GM23338 (cell line): Measurements from ENCODE around the gene NFX1. TPM values are rescaled to one million over a fixed set of nuclear protein-coding genes. Genes with fewer than 3 reads are reported as not detected.
A peak's percentile ranks its signal among the peaks of the same experiment; 100 is the strongest.

Source experiments
- ATAC-seq: fragments of 200-7000 bp; cut with Tn5 transposase; 3 replicates; pipeline ENCODE4 v1.9.1; 2020
- DNase-seq: peaks from one replicate; pipeline ENCODE4 v3.0.0-alpha.2; 2015; ENCODE audit warnings: low spot score
- H2AFZ ChIP-seq: fragments of 200-600 bp; sonication (generic); 2 replicates; pipeline ENCODE4 v1.8.0; 2016; ENCODE audit warnings: antibody characterized with exemption, mild to moderate bottlenecking, moderate library complexity
- H3F3A ChIP-seq: fragments of 200-600 bp; sonication (generic); replicated peaks from 2 replicates; pipeline ENCODE4 v1.8.0; 2017; ENCODE audit warnings: antibody characterized with exemption, mixed run types, low read depth
- H3K27ac ChIP-seq: fragments of 200-600 bp; sonication (generic); 2 replicates; pipeline ENCODE4 v1.6.1; 2016; ENCODE audit warnings: low read depth
- H3K27me3 ChIP-seq: fragments of 200-600 bp; sonication (generic); 2 replicates; pipeline ENCODE4 v1.8.0; 2016; ENCODE audit warnings: mild to moderate bottlenecking, mixed run types, moderate library complexity; ENCODE audit not compliant: insufficient read depth
- H3K36me3 ChIP-seq: fragments of 200-600 bp; sonication (generic); 2 replicates; pipeline ENCODE4 v1.8.0; 2016; ENCODE audit warnings: mild to moderate bottlenecking; ENCODE audit not compliant: insufficient read depth
- H3K4me1 ChIP-seq: fragments of 200-600 bp; sonication (generic); 2 replicates; pipeline ENCODE4 v1.8.0; 2016; ENCODE audit warnings: mild to moderate bottlenecking, moderate library complexity; ENCODE audit not compliant: insufficient read depth
- H3K4me2 ChIP-seq: fragments of 200-600 bp; sonication (generic); 2 replicates; pipeline ENCODE4 v1.7.1; 2017; ENCODE audit warnings: mixed run types
- H3K4me3 ChIP-seq: fragments of 200-600 bp; sonication (generic); 2 replicates; pipeline ENCODE4 v1.6.1; 2016; ENCODE audit warnings: mixed run types
- H3K79me2 ChIP-seq: fragments of 200-600 bp; sonication (generic); replicated peaks from 2 replicates; pipeline ENCODE4 v1.8.0; 2017; ENCODE audit warnings: mild to moderate bottlenecking; ENCODE audit not compliant: insufficient read depth
- H3K9me2 ChIP-seq: fragments of 200-600 bp; sonication (generic); 2 replicates; pipeline ENCODE4 v1.8.0; 2017; ENCODE audit not compliant: insufficient read depth
- H4K20me1 ChIP-seq: fragments of 200-600 bp; sonication (generic); replicated peaks from 2 replicates; pipeline ENCODE4 v1.8.0; 2017; ENCODE audit warnings: mild to moderate bottlenecking; ENCODE audit not compliant: insufficient read depth
- H3K27ac Mint-ChIP-seq: 2 replicates; pipeline ENCODE4 v1.8.0; 2020; ENCODE audit warnings: inconsistent platforms, mild to moderate bottlenecking, moderate library complexity, mixed read lengths
- H3K27me3 Mint-ChIP-seq: 3 replicates; pipeline ENCODE4 v1.8.0; 2022; ENCODE audit warnings: low read depth, mild to moderate bottlenecking, moderate library complexity, mixed read lengths, inconsistent platforms; ENCODE audit not compliant: insufficient read depth, poor library complexity
- H3K36me3 Mint-ChIP-seq: 3 replicates; pipeline ENCODE4 v1.8.0; 2021; ENCODE audit warnings: low read depth, mild to moderate bottlenecking, inconsistent platforms, moderate library complexity, mixed read lengths
- H3K4me1 Mint-ChIP-seq: 3 replicates; pipeline ENCODE4 v1.8.0; 2020; ENCODE audit warnings: mild to moderate bottlenecking, inconsistent platforms, mixed read lengths
- H3K4me3 Mint-ChIP-seq: 3 replicates; pipeline ENCODE4 v1.8.0; 2021; ENCODE audit warnings: moderate library complexity, mild to moderate bottlenecking, inconsistent platforms, mixed read lengths
- H3K9me3 Mint-ChIP-seq: 3 replicates; pipeline ENCODE4 v1.8.0; 2020; ENCODE audit warnings: moderate library complexity, mild to moderate bottlenecking, inconsistent platforms, mixed read lengths
- CREB1 ChIP-seq: fragments of 250-450 bp; sonication (Bioruptor Pico); IDR thresholded peaks from 2 replicates; pipeline ENCODE4 v1.5.0; 2020; ENCODE audit warnings: low read depth, mild to moderate bottlenecking, moderate library complexity
- EZH2 ChIP-seq: fragments of 200-600 bp; sonication (generic); IDR thresholded peaks from one replicate; pipeline ENCODE4 v1.8.0; 2017; ENCODE audit warnings: antibody characterized with exemption, mild to moderate bottlenecking, low read depth; ENCODE audit not compliant: unreplicated experiment
- JUNB ChIP-seq: IDR thresholded peaks from one replicate; pipeline ENCODE4 v1.6.1; 2016; ENCODE audit warnings: antibody characterized with exemption; ENCODE audit not compliant: unreplicated experiment
- NANOG ChIP-seq: IDR thresholded peaks from 2 replicates; pipeline ENCODE4 v1.6.1; 2016; ENCODE audit warnings: antibody characterized with exemption, borderline replicate concordance
- POLR2AphosphoS5 ChIP-seq: IDR thresholded peaks from 2 replicates; pipeline ENCODE4 v1.6.1; 2016; ENCODE audit warnings: antibody characterized with exemption, low read depth
- ZNF331 ChIP-seq: fragments of 250-450 bp; sonication (Bioruptor Pico); IDR thresholded peaks from 2 replicates; pipeline ENCODE4 v1.5.0; 2020; ENCODE audit warnings: low read depth, mild to moderate bottlenecking, moderate library complexity
- polyA plus RNA-seq: library from polyadenylated mRNA; unstranded; fragments of >200 nt; fragmentation: Nextera tagmentation; extraction: Ambion mirVana; gene quantifications from 2 replicates; pipeline ENCODE4 v1.2.1, GENCODE V29; 2016
- total RNA-seq: library from RNA; depleted of rRNA; stranded (reverse); fragments of >200 nt; shearing (Covaris generic); gene quantifications from 2 replicates; pipeline ENCODE4 v1.2.3, GENCODE V29; 2014
- TF ChIP-seq, protein P1 (sequence below): IDR thresholded peaks from 2 replicates; pipeline ENCODE4 v1.6.1; 2016; ENCODE audit warnings: antibody characterized with exemption
- TF ChIP-seq, protein P2 (sequence below), 2 experiments: fragments of 200-600 bp in 1 of 2; sonication (generic) in 1 of 2; conservative IDR thresholded peaks; 2 replicates each; pipeline versions ENCODE4 v1.5.1 to v1.6.1; 2016 to 2017; ENCODE audit warnings: antibody characterized with exemption in 2 of 2, low read depth in 2 of 2, mild to moderate bottlenecking in 2 of 2, moderate library complexity in 1 of 2
- TF ChIP-seq, protein P3 (sequence below): IDR thresholded peaks from one replicate; pipeline ENCODE4 v1.6.1; 2018; ENCODE audit warnings: antibody characterized with exemption; ENCODE audit not compliant: unreplicated experiment

The NFX1 gene
- total and polyA plus RNA-seq, 2 experiments from 2014 or later = 13.9 to 26.1 TPM

DNA sequence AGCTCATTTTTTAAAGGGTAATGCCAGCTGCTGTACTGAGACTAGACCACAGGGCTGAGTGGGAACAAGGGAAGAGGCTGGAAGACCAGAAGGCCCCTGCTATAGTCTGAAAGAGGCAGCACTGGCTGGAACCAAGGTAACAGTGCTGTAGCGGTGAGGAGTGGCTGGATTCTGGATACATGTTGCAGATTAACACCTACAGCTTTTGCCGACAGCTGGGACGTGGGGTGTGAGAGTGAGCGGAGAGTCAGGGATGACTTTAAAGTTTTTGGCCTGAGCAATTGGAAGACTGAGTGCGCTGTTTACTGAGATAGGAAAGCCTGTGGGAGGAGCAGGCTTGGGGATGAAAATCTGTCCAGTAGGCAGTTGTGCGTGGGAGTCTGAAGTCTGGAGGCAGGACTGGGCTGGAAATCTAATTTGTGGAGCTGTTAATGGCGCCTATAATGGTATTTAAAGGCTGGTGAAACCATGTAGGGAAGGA, 85.6 kb downstream of the NFX1 start (continued):
- TF ChIP-seq, protein P1, sequence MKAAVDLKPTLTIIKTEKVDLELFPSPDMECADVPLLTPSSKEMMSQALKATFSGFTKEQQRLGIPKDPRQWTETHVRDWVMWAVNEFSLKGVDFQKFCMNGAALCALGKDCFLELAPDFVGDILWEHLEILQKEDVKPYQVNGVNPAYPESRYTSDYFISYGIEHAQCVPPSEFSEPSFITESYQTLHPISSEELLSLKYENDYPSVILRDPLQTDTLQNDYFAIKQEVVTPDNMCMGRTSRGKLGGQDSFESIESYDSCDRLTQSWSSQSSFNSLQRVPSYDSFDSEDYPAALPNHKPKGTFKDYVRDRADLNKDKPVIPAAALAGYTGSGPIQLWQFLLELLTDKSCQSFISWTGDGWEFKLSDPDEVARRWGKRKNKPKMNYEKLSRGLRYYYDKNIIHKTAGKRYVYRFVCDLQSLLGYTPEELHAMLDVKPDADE = no peak
- TF ChIP-seq ZNF331 = no peak

DNA sequence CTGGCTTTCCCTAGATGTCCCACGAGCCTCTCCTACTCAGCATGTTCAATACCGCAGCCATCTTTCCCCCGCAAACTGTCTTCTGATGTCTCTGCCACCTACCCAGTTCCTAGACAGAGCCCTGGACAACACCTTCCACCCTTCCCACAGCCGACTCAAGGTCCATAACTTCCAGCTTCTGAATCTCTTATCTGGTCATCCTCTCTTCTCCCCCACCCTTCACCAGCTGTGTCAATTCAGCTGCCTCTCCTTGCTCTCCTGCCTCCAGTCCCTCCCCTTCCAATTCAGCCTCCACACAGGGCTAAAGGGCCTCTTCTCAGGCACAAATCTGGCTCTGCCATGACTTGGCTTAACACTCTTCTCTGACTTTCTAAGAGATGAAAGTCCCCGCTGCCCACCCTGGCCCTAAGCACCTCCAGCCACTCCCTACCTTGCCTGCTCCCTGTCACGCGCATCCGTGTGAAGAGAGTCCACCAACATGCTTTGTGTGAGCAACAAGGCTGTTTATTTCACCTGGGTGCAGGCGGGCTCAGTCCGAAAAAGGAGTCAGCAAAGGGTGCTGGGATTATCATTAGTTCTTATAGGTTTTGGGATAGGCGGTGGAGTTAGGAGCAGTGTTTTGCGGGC, 86.9 kb downstream of the NFX1 start:
- Histone ChIP-seq H4K20me1 (no peaks in the 10 kb centered on the region), H3K4me3 (no peak overlapping the region), H3K4me1 (peaks cover 6% of the 10 kb centered on the region), H3F3A (no peaks in the 10 kb centered on the region; the same call in 1 of the 2 replicates), H3K4me2 (no peak overlapping the region), H3K27me3 (no peaks in the 10 kb centered on the region), H3K79me2 (no peaks in the 10 kb centered on the region), H3K9me2 (no peaks in the 10 kb centered on the region), H3K36me3 (no peaks in the 10 kb centered on the region), H2AFZ (no peak overlapping the region), H3K27ac (no peak overlapping the region)
- TF ChIP-seq, protein P2, sequence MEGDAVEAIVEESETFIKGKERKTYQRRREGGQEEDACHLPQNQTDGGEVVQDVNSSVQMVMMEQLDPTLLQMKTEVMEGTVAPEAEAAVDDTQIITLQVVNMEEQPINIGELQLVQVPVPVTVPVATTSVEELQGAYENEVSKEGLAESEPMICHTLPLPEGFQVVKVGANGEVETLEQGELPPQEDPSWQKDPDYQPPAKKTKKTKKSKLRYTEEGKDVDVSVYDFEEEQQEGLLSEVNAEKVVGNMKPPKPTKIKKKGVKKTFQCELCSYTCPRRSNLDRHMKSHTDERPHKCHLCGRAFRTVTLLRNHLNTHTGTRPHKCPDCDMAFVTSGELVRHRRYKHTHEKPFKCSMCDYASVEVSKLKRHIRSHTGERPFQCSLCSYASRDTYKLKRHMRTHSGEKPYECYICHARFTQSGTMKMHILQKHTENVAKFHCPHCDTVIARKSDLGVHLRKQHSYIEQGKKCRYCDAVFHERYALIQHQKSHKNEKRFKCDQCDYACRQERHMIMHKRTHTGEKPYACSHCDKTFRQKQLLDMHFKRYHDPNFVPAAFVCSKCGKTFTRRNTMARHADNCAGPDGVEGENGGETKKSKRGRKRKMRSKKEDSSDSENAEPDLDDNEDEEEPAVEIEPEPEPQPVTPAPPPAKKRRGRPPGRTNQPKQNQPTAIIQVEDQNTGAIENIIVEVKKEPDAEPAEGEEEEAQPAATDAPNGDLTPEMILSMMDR (conservative IDR thresholded peaks at IDR 0.05; ENCODE audit: low read depth in 2 of 2) = no peak
- ATAC-seq (no peak), DNase-seq (no peak)
- Mint-ChIP-seq H3K4me3 (no peak overlapping the region), H3K4me1 (peaks cover 40% of the 10 kb centered on the region), H3K27me3 (peaks cover 19% of the 10 kb centered on the region), H3K36me3 (peaks cover 3% of the 10 kb centered on the region; the same call in 2 of the 3 replicates), H3K27ac (peak overlapping the region; percentile 20; the same call in 1 of the 2 replicates), H3K9me3 (no peaks in the 10 kb centered on the region; the same call in 2 of the 3 replicates)

DNA sequence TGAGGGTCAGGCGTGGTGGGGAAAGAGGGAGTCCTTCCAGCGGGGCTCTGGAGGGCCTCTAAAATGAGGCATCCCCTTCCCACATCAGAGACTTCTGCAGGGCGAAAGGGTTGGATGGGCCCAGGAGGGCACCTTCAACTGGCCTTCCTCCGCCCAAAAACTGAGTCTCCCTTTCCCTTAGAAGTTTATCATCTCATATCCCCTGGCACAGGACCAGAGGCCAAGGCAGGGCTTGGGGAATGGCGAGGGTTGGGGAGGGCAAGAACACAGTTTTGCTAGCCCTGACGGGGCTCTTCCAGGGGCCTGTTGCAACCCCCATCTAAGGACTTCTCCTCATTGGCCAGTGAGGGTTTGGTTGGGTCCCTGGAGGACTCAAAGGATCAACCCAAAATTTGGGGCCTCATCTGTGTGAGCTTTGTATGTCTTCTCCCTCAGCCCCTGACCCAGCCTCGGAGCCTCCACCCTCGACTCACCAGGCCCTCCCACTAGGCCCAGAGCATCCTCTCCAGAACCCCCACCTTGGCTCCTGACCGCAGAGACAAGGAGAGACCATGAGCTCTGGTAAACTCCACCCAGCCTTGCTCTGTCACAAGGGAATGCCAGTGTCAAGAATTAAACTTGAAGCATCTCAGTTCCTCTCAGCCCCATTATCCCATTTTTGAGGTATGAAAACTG, 87.9 kb downstream of the NFX1 start:
- TF ChIP-seq EZH2 = no peak
- TF ChIP-seq CREB1 (CRISPR knock-in tag) = no peak
- TF ChIP-seq, protein P3, sequence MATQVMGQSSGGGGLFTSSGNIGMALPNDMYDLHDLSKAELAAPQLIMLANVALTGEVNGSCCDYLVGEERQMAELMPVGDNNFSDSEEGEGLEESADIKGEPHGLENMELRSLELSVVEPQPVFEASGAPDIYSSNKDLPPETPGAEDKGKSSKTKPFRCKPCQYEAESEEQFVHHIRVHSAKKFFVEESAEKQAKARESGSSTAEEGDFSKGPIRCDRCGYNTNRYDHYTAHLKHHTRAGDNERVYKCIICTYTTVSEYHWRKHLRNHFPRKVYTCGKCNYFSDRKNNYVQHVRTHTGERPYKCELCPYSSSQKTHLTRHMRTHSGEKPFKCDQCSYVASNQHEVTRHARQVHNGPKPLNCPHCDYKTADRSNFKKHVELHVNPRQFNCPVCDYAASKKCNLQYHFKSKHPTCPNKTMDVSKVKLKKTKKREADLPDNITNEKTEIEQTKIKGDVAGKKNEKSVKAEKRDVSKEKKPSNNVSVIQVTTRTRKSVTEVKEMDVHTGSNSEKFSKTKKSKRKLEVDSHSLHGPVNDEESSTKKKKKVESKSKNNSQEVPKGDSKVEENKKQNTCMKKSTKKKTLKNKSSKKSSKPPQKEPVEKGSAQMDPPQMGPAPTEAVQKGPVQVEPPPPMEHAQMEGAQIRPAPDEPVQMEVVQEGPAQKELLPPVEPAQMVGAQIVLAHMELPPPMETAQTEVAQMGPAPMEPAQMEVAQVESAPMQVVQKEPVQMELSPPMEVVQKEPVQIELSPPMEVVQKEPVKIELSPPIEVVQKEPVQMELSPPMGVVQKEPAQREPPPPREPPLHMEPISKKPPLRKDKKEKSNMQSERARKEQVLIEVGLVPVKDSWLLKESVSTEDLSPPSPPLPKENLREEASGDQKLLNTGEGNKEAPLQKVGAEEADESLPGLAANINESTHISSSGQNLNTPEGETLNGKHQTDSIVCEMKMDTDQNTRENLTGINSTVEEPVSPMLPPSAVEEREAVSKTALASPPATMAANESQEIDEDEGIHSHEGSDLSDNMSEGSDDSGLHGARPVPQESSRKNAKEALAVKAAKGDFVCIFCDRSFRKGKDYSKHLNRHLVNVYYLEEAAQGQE = no peak
- TF ChIP-seq POLR2AphosphoS5 = no peak
- no peak for TF ChIP-seq ZNF331
- TF ChIP-seq NANOG = no peak
- no peak for TF ChIP-seq JUNB
- no peak overlapping the region for H3K4me3 ChIP-seq
- no peak overlapping the region for H2AFZ ChIP-seq
- no peak overlapping the region for H3K4me2 ChIP-seq
- Mint-ChIP-seq H3K27me3 (peaks cover 19% of the 10 kb centered on the region), H3K9me3 (no peaks in the 10 kb centered on the region; the same call in 2 of the 3 replicates), H3K27ac (no peak overlapping the region), H3K4me3 (no peak overlapping the region), H3K4me1 (peaks cover 38% of the 10 kb centered on the region), H3K36me3 (no peaks in the 10 kb centered on the region; the same call in 2 of the 3 replicates)
- H3K9me2 ChIP-seq = no peaks in the 10 kb centered on the region
- peaks cover 6% of the 10 kb centered on the region for H3K4me1 ChIP-seq
- H4K20me1 ChIP-seq = no peaks in the 10 kb centered on the region
- no peaks in the 10 kb centered on the region; the same call in 1 of the 2 replicates for H3F3A ChIP-seq
- DNase-seq (no peak), ATAC-seq (no peak)
- H3K36me3 ChIP-seq = no peaks in the 10 kb centered on the region
- H3K27ac ChIP-seq = no peak overlapping the region
- no peaks in the 10 kb centered on the region for H3K27me3 ChIP-seq
- H3K79me2 ChIP-seq = no peaks in the 10 kb centered on the region
